Activated T-helper 1 cell treated with Interleukin-2 at 50 U/mL for 16 hours (primary cell): Measurements from ENCODE around the gene CAPSL.
"Not testable (repeated sequence)": the region's sequence is repeated elsewhere in the genome, so short reads cannot be mapped to it uniquely, and the experiment has no call there.

Experiments used
- DNase-seq: peaks from one replicate; pipeline ENCODE4 v3.0.0-alpha.2; 2020; ENCODE audit warnings: low read depth

The CAPSL gene

DNA sequence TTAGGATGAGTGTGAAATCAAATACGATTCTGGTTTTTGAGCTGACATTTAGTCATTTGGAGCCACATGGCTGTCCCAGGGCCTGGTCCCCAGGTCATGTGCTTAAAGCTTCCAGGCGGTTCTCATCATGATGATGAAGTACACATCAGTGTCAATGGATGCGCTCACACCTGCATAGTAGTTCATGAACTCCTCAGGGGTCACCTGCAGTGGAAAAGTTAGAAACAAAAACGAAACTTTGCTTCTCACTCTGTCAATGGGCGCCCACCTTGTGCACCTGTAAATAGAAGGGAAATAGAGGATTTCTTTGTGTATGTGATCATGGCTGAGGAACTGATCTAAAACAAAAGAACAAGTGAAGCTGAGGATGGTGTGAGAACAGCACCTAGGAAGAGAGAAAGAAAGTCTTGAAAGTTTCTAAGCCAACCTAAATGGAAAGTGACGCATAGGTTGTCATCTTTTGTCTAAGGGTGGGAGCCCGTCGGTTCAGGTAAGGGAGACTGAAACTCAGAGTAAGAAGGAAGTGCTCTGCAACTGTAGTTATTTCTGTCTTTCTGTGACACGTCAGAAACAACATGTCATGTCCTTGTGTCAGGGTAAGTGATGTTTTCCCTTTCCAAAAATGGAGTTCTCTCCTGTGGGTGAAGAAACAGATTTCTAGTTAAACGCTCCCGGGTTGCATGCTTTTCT, 33.8 kb downstream of the CAPSL start:
- DNase-seq = no peak

GRCh38 chr5:35903631-35904203, 34.7 kb downstream of the CAPSL start:
- no peak for DNase-seq

- no peak for DNase-seq
Measured at GRCh38 chr5:35902046-35902672, 36.3 kb downstream of the CAPSL start.

- DNase-seq = no peak
Measured at GRCh38 chr5:35900972-35901695, 37.3 kb downstream of the CAPSL start.

- no peak for DNase-seq
Measured at GRCh38 chr5:35899800-35900199, 38.6 kb downstream of the CAPSL start.

DNA sequence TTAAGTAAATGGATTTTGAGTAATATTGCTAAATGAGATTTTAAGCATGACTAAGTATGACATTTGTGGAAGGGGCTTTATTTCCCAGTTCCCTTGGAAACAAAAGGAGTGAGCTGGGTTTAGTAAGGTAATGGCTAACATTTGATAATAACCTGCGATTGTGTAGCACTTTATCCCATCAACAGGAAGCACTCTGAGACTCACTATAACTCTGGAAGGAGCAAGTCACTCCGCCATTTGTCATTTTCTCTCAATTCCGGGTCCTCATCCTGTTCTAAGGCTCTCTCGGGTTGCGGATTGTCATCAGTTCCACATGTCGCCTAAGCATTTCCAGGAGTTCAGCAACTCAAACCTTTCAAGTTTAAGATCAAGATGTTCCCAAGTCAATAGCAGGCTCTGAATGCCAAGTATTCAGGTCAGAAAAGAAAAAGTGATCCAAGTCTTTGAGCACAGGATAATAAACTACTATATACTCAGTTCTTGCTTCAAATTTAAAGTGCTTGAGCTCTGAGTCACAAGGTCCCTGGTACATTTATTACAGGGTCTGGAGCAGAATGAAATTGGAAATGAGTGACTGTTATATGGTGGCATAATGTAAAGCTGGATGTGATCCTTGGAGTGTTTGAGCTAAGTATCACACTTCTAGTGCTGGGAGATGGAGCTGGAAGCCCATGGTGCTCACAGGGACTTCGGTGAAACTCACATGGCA, 39.3 kb downstream of the CAPSL start:
- no peak for DNase-seq

DNA sequence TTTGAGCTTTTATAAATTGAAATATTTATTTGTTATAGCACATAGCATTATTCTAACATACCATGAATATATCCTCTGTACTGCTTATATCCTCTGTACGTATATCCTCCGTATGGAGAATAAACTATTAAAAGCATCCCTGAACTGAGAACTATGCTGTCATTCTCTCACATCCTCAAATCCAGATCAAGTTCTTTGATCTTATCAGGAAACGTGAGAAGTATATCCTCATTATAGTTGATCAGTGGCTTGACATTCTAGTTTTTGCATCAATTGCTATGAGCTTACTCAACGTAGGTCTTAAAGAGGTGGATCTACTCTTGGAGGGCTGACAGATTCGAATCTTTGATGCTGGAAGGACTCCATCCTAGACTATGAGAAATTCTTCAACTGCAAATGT, 44.3 kb downstream of the CAPSL start:
- no peak for DNase-seq

DNA sequence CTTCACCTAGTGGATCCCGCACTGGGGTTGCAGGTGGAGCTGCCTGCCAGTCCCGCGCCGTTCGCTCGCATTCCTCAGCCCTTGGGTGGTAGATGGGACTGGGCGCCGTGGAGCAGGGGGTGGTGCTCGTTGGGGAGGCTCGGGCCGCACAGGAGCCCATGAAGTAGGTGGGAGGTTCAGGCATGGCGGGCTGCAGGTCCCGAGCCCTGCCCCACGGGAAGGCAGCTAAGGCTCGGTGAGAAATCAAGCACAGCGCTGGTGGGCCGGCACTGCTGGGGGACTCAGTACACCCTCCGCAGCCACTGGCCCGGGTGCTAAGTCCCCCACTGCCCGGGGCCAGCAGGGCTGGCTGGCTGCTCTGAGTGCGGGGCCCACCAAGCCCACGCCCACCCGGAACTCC, 45.6 kb downstream of the CAPSL start:
- not testable (repeated sequence) for DNase-seq

GRCh38 chr5:35890021-35891020, 48.1 kb downstream of the CAPSL start:
- DNase-seq = no peak

- DNase-seq = no peak
Measured at GRCh38 chr5:35887321-35888100, 50.9 kb downstream of the CAPSL start.

DNA sequence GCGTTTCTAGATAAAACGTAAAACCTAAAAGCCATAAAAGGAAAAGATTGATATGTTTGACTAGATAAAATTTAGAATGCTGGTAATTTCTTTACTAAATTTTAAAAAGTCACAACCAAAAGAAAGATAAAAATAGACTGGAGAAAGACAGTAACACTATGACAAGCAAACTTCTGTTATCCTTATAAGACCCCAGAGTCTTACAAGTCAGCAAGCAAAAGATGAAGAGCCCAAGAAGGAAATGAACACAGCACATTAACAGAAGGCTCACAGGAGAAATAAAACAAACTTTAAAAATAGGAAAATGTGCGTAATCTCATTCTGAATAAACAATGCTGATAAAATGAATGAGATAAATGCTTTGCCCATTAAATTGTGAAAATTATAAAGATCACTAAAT, 52.0 kb downstream of the CAPSL start:
- DNase-seq = no peak

GRCh38 chr5:35884773-35885172, 53.6 kb downstream of the CAPSL start:
- DNase-seq = no peak

GRCh38 chr5:35884191-35884769, 54.1 kb downstream of the CAPSL start:
- DNase-seq = no peak

GRCh38 chr5:35881758-35882157, 56.7 kb downstream of the CAPSL start:
- no peak for DNase-seq

DNA sequence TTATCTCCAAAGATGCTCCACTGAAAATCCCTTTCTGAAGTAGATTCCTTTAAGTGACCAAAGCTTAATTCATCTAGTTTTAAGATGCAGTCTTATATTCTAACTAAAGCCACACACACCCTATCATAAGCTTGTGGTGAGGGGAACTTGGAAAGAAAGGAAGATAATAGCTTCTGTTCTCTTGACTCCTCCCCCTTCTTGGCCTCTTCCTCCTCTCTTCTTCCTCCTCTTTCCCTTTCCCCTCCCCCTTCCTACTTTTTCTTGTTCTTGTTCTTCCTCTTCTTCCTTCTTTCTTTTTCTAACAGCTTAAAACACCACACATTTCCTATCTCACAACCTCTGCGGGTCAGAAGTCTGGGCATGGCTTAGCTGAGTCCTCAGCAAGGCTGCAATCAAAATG, 58.3 kb downstream of the CAPSL start:
- no peak for DNase-seq

DNA sequence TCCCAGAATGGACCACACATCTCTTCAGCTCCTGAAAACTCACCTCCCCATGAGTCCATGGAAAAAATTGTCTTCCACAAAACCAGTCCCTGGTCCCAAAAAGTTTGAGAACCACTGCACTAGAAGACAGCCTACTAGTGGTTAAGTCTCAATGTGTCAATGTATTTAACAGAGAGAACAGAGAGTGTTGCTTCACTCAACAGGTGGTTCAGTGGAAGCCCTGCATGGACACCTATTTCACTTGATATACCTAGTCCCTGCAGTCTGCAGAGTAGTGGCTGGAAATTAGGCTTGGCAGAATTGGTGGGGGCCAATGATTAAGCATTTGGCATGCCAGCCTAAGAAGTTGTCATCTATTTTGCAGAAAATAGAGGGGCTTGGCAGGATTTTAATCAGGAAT, 58.8 kb downstream of the CAPSL start:
- DNase-seq = no peak

- no peak for DNase-seq
Measured at GRCh38 chr5:35879096-35879495, 59.3 kb downstream of the CAPSL start.

GRCh38 chr5:35878079-35878478, 60.3 kb downstream of the CAPSL start:
- no peak for DNase-seq

DNA sequence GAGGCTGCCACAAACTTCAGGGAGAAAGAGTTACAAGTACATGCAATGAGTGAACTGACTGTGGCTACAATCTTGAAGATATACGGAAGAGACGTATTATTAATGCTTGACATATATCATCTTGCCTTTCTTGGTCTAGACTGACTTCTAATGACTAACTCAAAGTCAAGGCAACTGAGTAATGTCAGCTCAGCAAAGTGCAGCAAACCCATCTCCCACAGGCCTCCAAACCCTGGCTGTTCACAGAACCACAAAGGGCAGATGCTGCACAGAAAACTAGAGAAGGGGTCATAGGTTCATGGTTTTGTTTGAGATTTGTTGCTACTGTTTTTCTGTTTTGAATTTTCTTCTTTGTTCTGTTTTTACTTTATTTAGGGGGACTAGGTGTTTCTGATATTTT, 60.8 kb downstream of the CAPSL start:
- DNase-seq = no peak

- DNase-seq = no peak
Measured at GRCh38 chr5:35876922-35877321, 61.5 kb downstream of the CAPSL start.
